Measurements from ENCODE around the gene TNIP2. TPM values are rescaled to one million over a fixed set of nuclear protein-coding genes. Genes with fewer than 3 reads are reported as not detected.

The TNIP2 gene
- total and polyA plus RNA-seq, 2 of the 13 experiments (the other 11 are each of a cell fraction or from before 2014, with no cell fraction given) = 25.6 to 38.0 TPM

- FAIRE-seq = no peak
- ChIA-PET CTCF (ENCODE audit: low intra/inter-chr PET ratio, low total read pairs) (no interaction called here), POLR2A (no interaction called here)
- Histone ChIP-seq H3K4me3 (replicated peaks in 1 of 3; ENCODE audit: insufficient read depth in 1 of 3, low read depth in 2 of 3, low read length in 3 of 3) (no peak overlapping the region), H3K36me3 (replicated peaks in 1 of 2; ENCODE audit: control insufficient read depth in 1 of 2, insufficient read depth in 2 of 2, low read length in 2 of 2) (peaks cover 11 to 48% of the 10 kb centered on the region in 2 experiments; a peak in 4 of 5 replicates), H3K4me1 (ENCODE audit: insufficient read depth, low read length) (no peaks in the 10 kb centered on the region), H3K79me2 (ENCODE audit: insufficient read depth, low read length) (no peaks in the 10 kb centered on the region), H3K4me2 (ENCODE audit: low read depth, low read length) (no peak overlapping the region), H2AFZ (ENCODE audit: low read length) (no peak overlapping the region), H3K9me3 (ENCODE audit: low read length) (no peaks in the 10 kb centered on the region), H3K27ac (ENCODE audit: extremely low read length, insufficient read depth, low read length) (no peak overlapping the region), H3K9ac (ENCODE audit: insufficient read depth, low read depth, low read length) (no peak overlapping the region), H4K20me1 (ENCODE audit: insufficient read depth, low read length) (no peaks in the 10 kb centered on the region), H3K27me3 (ENCODE audit: control insufficient read depth in 1 of 2, insufficient read depth in 2 of 2, low read length in 2 of 2) (no peaks in the 10 kb centered on the region)
- TF ChIP-seq ZNF782 (CRISPR knock-in tag; IDR thresholded peaks at IDR 0.05; ENCODE audit: borderline replicate concordance) (no peak), RBM22 (optimal IDR thresholded peaks at IDR 0.05; ENCODE audit: low read length) (peak; percentile 54)
- in situ Hi-C loops (cut with HindIII; ENCODE audit: extremely low pct_ligation_motif_present, low pct_unique_long_range_greater_than_20kb) = no loop called here
- BruUV-seq (replicated peaks) = no TSS peak
- 100% methylated on average over 9 of the region's 9 CpGs for WGBS (ENCODE audit: low lambda C conversion rate)
- intact Hi-C loops (cut with micrococcal nuclease; ENCODE audit: unreplicated experiment) = no loop called here
- peak; percentile 49 for ATAC-seq
- DNase-seq (ENCODE audit: low spot score) = no peak
Measured at GRCh38 chr4:2722033-2722432, 34.1 kb downstream of the TNIP2 start.

- Histone ChIP-seq H4K20me1 (ENCODE audit: insufficient read depth, low read length) (no peaks in the 10 kb centered on the region), H3K4me3 (replicated peaks in 1 of 3; ENCODE audit: insufficient read depth in 1 of 3, low read depth in 2 of 3, low read length in 3 of 3) (no peak overlapping the region), H3K9ac (ENCODE audit: insufficient read depth, low read depth, low read length) (no peak overlapping the region), H2AFZ (ENCODE audit: low read length) (no peak overlapping the region), H3K4me1 (ENCODE audit: insufficient read depth, low read length) (no peaks in the 10 kb centered on the region), H3K27ac (ENCODE audit: extremely low read length, insufficient read depth, low read length) (no peak overlapping the region), H3K9me3 (ENCODE audit: low read length) (no peaks in the 10 kb centered on the region), H3K79me2 (ENCODE audit: insufficient read depth, low read length) (no peaks in the 10 kb centered on the region), H3K27me3 (ENCODE audit: control insufficient read depth in 1 of 2, insufficient read depth in 2 of 2, low read length in 2 of 2) (no peaks in the 10 kb centered on the region), H3K4me2 (ENCODE audit: low read depth, low read length) (no peak overlapping the region), H3K36me3 (replicated peaks in 1 of 2; ENCODE audit: control insufficient read depth in 1 of 2, insufficient read depth in 2 of 2, low read length in 2 of 2) (peaks cover 11 to 51% of the 10 kb centered on the region in 2 experiments; a peak in 4 of 5 replicates)
- FAIRE-seq = no peak
- DNase-seq (ENCODE audit: low spot score) = no peak
- ChIA-PET CTCF (ENCODE audit: low intra/inter-chr PET ratio, low total read pairs) (no interaction called here), POLR2A (no interaction called here)
- intact Hi-C loops (cut with micrococcal nuclease; ENCODE audit: unreplicated experiment) (no loop called here), in situ Hi-C loops (cut with HindIII; ENCODE audit: extremely low pct_ligation_motif_present, low pct_unique_long_range_greater_than_20kb) (no loop called here)
- peak; percentile 37 for ATAC-seq
- BruUV-seq (replicated peaks) = no TSS peak
- TF ChIP-seq CENPX (CRISPR knock-in tag; IDR thresholded peaks at IDR 0.05) = no peak
- no peak for TF ChIP-seq NFIB (CRISPR knock-in tag; IDR thresholded peaks at IDR 0.05; ENCODE audit: borderline replicate concordance)
- no peak for TF ChIP-seq CBX1 (IDR thresholded peaks at IDR 0.05; ENCODE audit: low read depth)
- no peak for TF ChIP-seq EP300 (IDR thresholded peaks at IDR 0.05; ENCODE audit: low read depth in 2 of 2, low read length in 2 of 2)
- no peak for TF ChIP-seq EP300 (CRISPR knock-in tag; IDR thresholded peaks at IDR 0.05; ENCODE audit: borderline replicate concordance)
- no peak for TF ChIP-seq JUN (CRISPR knock-in tag; IDR thresholded peaks at IDR 0.05)
- TF ChIP-seq TFAP4 (IDR thresholded peaks at IDR 0.05; ENCODE audit: borderline replicate concordance, low read depth) = no peak
- TF ChIP-seq FOXJ3 (CRISPR knock-in tag; IDR thresholded peaks at IDR 0.05; ENCODE audit: borderline replicate concordance) = no peak
- 98% methylated on average over 8 of the region's 11 CpGs for WGBS (ENCODE audit: low lambda C conversion rate)
Measured at GRCh38 chr4:2721586-2721985, 34.5 kb downstream of the TNIP2 start.
